T-helper 1 cell treated with Interleukin-12 subunit alpha and Interleukin-12 subunit beta and Interleukin-4 antibody, amounts not matched to agents 30 ng/mL and 1 ng/mL, for 36 hours (primary cell): ENCODE data around the gene MATN3. TPM values are rescaled to one million over a fixed set of nuclear protein-coding genes. Genes with fewer than 3 reads are reported as not detected.

Source experiments
- intact Hi-C: fragments of 100-400 bp; cut with micrococcal nuclease; formaldehyde crosslinking; loops from one replicate; pipeline ENCODE4 v1.15.1; 2024
- total RNA-seq: library from RNA; stranded (reverse); gene quantifications from 2 replicates; pipeline ENCODE4 v1.2.3, GENCODE V29; 2022

MATN3 gene
- total RNA-seq, 1 donor from 2014 or later = not detected

DNA sequence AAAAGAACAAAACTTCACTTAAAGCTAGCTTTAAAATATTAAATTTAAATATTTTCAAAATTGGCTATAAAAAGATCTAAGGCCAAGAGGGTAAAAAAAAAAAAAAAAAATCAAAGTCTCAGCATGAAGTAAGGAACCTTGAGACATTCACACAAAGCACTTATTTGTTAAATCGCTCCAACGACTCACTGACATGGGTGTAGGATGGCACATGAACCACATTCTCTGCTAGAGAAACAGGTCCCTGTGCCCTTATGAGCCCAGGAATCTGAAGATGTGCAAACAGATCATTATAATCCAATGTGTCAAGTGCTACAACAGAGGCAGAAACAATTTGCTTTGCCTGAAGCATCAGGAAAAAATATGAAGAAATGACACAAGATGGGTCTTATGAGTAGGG lies 25.2 kb upstream of the MATN3 start:
- intact Hi-C loops = no loop called here

DNA sequence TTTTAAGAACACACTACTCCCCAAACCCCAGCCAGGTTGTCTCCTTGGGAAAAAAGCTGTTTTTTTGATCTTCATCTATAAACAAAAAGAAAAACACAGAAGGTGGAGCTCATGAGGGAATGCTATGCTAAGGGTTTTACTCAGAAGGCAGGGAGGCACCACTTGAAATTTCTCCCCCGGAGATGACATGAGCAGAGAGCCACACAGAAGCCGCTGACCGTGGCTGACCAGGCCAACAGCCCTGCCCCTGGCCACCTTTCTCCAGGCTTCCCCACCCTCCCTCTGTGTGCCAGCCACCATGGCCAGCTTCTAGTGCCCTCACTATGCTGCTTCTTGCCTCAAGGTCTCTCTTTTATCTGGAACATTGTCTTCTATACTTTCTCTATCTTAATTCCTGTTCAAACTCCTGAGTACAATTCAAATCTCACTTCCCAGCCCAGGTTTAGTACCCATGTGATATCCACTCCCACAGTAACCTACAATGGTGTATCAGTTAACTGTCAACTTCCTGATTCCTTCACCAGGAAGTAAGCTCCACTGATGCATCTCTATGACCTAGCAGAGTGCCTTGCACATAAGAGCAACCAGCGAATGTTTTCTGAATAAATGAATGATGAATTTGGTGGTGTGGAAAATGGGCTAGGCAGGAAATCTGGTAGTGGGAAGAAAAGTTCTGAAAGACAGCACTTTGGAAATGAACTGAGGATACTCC lies 23.6 kb upstream of the MATN3 start:
- intact Hi-C loops = no loop called here

DNA sequence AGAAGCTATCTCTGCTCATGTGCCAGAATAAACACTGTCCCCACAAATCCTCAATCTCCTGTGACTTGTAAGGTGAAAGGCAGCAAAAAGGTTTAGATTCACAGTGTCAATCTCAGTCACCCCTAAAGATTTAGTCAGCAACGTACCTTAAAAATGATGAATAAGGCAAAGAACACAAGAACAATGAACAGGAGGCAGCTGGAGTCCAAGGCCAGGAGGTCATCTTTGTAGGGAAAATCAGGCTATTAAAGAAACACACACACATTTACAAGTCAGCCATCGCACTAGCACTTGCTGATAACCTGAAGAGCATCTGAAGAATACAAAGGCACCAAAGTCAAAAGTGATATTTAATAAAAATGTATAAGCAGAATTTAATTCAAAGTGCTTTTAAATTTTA lies 22.4 kb upstream of the MATN3 start:
- intact Hi-C loops = no loop called here

DNA sequence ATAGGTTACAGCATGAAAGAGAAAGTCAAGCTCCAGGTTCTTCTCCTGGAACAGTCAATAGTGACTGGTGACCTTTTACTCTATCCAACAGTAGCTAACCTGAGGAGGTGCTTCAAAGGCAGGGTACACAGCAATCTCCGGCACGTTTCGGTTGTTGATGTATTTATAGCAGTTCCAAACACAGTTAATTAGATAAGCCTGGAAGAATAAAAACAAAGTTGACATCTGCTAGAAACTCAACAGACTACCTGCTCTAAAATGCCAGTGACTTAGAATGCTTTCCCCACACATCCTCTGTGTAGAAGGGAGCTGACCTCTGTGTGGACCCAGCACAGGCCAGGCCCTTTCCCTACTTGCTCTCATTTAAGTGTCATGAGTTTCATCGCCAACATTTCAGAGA lies 21.8 kb upstream of the MATN3 start:
- intact Hi-C loops = no loop called here

DNA sequence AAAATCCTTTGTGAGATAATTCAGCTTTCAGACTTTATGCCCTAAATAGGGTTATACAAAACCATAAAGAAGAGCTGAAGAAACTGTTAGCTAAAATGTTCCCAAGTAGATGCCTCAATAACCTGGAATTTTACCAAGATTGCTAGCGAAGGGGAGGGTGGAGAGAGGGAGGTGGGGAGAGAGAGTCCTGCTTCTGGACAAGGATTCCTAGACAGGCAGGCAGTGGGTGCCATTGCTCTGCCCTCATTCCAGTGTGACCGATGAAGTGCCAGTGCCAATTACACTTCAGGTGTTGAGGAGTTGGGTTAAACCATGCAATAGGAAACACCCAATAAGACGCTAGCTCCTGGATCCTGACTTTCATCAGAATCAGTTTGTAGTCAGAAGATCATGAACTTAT lies 20.9 kb upstream of the MATN3 start:
- intact Hi-C loops = no loop called here

DNA sequence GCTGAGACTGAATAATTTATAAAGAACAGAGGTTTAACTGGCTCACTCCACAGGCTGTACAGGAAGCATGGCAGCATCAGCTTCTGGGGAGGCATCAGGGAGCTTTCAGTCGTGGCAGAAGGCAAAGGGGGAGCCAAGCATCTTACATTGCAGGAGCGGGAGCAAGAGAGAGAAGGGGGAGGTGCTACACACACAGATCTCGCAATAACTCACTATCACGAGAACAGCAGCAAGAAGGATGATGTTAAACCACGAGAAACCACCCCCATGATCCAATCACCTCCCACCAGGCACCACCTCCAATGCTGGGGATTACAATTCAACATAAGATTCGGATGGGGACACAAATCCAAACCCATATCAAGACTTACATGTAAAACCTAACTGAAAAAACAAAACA lies 17.8 kb upstream of the MATN3 start:
- intact Hi-C loops = no loop called here

DNA sequence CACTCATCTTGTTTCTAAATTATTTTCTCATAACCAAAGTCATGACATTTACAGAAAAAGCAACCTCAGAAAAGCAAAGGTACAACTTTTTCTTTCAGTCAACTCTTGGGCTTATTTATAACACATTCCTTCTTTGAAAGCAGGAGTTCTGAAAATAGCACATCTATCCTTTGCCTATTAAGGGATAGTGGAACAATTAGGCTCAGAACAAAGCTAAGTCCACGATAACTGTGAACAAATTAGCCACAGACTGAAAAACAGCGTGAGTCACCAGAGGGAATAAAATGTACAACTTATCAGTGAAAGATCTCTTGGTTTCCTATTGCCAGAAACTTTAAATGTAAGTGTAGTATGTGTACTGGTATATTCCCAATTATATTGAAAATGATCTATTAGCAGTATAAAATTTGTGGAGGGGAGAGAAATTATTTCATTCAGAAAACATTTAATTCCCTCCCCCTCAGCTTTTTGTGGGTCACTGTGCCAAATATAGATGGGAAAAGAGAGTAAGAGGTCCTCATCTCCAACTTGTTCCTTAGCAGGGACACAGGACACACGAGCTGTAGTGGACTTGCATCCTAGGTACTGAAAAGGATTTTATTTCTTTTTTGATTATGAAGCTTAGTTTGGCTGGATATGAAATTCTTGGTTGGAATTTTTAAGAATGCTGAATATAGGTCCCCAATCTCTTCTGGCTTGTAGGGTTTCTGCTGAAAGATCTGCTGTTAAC lies 15.4 kb upstream of the MATN3 start:
- intact Hi-C loops = no loop called here

DNA sequence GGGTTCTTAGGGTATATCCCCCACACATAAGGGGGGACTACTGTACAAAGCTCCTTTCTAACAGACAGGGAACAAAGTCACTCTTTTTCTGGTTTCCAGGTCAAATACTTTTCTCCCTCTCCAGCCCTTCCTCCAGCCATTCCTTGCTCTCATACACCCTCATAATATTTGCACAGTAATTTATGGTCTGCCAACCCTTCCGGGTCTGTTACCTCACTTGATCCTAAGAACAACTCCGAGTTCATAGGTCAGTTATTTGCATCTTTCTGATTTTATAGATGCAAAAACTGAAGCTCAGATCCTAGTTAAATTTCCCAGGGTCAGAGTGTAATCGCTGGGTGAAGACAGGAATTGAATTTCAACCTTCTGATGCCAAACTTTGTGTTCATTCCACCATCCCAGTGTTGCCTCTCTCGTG lies 14.8 kb upstream of the MATN3 start:
- intact Hi-C loops = no loop called here

DNA sequence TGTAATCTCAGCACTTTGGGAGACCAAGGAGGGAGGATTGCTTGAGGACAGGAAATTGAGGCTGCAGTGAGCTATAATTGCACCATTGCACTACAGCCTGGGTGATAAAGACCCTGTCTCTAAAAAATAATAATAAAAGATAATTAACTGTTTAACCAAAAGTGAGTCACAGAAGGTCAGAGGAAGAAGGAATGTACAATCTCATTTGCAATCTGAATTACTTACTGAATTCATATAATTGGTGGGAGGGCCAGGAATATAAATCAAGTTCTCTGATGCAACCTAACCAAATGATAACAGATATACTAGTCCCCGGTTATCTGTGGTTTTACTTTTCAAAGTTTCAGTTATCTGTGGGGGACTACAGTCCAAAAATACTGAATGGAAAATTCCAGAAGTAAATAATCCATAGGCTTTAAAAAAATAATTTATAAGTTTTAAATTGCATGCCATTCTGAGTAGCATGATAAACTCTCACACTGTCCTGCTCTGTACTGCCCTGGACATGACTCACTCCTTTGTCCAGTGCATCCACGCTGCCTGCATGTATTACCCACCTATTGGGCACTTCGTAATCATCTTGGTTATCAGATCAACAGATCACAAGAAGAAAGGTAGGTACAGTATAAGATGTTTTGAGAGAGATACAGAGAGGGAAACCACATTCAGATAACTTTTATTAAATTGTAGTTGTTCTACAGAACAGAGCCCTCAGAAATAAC lies 12.8 kb upstream of the MATN3 start:
- intact Hi-C loops = no loop called here

DNA sequence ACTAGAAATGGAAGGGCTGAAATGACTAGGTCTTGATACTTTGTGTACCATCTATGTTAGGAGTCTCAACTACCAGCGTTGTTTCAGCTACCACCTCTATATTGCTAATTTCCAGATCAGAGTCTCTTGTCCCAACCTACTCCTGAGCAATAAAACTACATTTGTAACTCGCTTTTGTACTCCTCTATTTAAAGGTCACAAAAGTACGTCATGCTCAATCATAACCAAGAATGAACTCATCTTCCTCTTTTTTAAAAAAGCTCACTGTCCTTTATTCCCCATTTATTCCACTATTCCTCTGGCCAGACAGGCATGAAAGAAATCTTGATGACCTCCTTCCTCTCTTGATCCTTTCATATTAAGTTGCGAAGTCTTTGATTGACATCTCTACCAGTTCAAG lies 11.2 kb upstream of the MATN3 start:
- intact Hi-C loops = no loop called here

DNA sequence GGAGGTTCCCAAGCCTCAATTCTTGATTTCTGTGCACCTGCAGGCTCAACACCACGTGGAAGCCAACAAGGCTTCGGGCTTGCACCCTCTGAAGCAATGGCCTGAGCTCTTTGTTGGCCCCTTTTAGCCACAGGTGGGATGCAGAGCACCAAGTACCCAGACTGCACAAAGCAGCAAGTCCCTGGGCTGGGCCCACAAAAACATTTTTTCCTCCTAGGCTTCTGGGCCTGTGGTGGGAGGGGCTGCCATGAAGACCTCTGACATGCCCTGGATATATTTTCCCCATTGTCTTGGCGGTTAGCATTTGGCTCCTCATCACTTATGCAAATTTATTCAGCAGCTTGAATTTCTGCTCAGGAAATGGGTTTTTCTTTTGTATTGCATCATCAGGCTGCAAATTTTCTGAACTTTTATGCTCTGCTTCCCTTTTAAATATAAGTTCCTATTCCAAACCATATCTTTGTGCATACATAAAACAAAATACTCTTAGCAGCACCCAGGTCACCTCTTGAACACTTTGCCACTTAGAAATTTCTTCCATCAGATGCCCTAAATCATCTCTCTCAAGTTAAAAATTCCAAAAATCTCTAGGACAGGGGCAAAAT lies 9.0 kb upstream of the MATN3 start:
- intact Hi-C loops = no loop called here

DNA sequence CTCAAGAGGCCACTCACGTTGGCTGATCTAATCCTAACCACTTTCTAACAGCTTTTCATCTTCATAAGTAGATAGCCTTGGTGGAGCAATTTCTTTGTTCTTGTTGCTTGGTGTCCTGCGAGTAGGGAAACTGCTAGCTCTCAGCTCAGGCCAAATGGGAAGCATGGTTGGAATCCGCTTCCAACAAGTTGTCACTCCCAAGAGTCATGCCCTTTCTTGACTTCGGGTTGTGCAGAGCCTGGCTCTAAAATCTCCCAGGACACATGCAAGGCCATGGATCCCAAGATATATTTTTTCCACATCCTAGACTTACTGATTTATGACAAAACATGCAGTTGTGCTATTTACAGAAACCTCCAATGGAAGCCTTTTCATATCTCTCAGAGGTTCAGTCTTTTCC lies 7.3 kb upstream of the MATN3 start:
- intact Hi-C loops = no loop called here

DNA sequence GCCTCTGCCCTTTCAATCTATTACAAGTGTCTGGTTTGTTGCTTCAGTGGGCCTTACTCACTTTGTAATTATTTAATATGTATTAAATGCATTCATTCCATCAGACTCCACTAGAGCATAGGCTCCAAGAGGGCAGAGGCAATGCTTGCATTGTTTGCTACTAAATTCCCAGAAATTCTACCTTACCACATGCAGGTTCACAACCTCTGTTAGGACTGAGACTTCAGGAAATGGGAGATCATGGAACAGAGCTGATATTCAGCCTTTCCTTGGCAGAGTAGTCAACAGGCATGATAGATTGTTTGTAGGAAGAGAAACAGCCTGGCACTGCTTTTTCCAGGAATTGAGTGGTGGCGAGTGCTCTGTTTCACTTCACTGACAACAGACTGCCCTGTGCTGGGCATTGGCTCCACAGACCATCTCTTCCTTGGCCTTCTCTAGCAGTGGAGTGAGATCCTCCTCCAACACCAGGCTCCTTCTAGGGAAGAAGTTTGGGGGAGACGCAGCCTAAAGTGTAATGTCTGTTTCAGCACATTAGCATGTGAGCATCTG lies 6.2 kb upstream of the MATN3 start:
- intact Hi-C loops = no loop called here

DNA sequence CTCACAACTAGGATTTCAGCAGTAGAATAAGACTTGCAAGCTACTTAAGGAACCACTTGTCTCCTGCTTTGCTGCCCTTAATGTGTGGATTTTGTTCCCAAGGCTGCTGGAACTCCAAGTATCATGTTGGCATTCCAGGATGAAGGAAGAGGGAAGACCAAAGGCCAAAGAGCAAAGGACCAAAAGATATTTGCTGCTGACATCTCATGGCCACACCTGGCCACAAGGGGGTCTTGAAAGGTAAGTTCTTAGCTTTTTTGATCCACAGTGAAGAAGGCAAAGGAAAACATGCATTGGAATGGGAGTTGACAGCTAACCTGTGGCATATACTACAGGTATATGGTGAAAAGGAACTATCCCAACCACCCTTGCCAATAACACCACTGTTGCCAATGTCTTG lies 3.9 kb upstream of the MATN3 start:
- intact Hi-C loops = no loop called here

DNA sequence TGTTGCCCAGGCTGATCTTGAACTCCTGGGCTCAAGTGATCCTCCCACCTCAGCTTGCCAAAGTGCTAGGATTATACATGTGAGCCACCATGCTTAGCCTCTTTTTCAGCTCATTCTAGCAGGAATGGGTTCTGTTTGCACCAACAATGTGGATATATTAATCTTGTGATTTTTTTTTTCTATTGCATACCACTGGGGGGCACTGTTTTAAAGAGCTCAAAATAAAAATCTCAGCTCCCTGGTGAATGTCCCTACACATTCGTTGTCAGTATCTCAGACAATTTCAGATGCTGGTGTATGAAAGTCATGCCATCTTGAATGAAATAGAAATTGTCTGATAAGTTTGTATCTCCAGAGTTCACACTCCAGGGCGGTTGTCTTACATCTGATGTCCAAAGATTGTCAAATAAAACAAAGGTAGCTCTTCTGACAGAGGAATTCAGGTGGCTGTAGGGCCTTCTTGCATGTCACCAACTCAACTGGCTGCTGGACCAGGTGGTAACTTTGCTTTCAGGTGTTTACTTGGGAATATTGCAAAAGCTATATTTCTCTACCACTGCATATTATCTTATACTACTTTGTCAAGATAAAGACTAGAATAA lies 3.1 kb upstream of the MATN3 start:
- intact Hi-C loops = loop anchor here (1.0 kb wide), 4 partner anchors 25 to 83 kb away; partner anchors contain the start of genes LAPTM4A and WDR35

DNA sequence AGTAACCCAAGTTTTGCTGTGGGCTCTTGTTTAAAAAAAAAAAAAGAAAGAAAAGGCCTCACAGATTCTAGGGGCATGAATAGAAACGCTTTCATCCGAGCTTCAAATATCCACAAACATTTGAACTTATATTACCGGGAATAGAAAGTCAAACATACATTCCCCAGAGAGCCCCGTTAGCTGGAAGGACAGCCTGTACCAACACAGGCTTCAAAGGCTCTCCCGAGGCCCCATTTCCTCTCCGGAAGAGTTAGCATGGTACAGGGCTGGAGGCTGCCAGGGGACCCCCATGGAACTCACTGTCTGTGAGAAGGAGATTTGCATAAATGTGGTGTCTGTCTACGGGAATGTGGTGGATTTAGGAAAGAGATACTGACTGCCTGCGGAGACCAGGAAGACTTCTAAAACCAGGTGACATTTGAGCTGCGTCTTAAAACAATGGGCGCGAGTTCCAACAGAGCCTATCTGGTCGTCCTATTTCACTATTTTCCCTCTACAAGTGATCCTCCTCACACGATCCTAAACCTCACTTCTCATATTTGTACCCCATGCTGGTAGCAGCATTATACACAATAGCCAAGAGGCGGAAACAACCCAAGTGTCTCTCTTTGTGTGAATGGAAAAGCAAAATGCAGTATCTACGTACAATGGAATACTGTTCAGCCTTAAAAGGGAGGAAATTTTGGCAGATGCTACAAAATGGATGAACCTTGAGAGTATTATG lies 820 bp upstream of the MATN3 start:
- intact Hi-C loops = no loop called here

DNA sequence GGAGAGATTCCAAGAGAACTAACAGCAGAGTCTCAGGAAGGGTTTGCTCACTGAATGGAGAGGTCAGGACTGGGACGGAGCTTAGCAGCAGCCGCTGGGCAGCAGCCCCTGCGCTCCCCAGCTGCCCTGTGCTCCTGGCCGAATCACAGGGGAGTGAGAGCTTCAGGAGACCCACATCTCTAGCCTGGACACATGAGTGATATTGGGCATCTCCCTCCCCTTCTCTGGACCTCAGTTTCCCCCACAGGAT lies 511 bp downstream of the MATN3 start:
- intact Hi-C loops = no loop called here

DNA sequence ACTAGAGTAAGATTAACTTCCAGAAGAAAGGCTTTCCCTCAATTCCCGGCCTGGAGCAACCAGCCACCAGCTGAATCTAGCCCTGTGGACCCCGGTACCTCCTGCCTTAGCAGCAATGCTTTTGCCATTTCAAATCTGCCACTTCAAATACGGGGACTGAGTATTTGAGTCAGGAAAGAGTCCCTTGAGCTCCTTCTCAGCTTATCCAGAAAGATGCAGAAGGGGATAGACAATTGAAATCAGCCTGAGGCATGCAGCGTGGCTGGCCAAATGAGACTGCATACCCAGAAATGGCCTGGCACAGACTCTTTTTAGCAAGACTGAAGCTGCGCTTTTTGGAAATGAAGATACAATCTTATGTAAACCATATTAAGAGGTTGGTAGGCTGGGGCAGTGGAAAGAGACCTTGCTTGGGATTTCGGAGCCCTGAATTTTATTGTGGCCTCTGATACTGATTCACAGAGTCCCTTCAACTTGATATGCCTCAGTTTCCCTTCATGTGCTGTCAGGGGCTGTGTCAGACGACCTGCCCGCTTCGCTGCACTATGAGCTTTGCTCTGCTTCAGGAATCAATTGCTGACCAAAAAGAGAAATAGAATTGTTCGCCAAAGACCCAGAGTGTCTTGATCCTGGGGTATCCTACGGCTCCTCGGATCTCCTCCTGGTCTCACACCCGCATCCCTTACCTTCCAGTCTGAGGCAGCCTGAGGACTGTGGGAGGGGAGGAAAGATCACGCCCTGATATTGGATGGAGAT lies 1.0 kb downstream of the MATN3 start:
- intact Hi-C loops = no loop called here

DNA sequence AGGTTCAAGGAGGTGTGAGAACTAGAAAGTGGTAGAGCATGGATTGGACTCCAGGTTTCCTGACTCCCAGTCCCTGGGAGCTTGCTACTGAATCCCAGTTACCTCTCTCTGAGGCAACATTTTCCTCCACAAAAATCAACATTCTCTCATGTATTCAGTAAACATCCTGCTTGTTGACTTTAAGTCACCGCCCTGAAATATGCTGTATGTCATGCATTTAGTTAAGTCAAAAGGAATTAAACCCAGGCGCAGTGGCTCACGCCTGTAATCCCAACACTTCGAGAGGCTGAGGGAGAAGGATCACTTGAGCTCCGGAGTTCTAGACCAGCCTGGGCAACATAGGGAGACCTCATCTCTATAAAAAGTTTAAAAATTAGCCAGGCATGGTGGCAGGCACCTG lies 3.8 kb downstream of the MATN3 start:
- intact Hi-C loops = no loop called here

DNA sequence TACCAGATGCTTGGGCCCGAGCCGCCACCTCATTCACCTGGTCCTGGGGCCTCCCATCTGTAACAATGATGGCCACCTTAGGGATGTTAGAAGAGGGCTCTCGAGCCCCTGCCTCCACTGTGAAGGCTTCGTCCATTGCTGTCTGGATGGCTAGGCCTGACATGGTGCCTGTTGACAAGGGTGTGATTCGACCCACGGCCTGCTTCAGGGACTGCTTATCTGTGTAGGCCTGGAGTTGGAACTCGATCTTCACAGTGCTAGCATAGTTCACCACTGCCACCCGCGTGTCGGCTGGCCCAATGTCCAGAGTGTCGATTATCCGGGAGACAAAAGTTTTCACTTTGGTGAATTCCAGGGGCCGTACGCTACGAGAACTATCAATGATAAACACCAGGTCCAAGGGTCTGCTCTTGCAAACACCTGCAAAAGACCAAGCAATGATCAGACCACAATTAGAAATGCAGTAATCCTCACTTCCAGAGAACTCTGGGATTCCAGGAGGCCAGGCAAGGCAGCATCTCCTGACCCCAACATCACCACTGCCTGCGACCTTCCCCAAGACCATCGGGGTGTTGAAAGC lies 6.5 kb downstream of the MATN3 start:
- intact Hi-C loops = no loop called here
